GM23338 (cell line): ENCODE results near the gene SUMF1. TPM values are rescaled to one million over a fixed set of nuclear protein-coding genes. Genes with fewer than 3 reads are reported as not detected.
A peak's percentile ranks its signal among the peaks of the same experiment; 100 is the strongest.

ENCODE experiments used
- ATAC-seq: fragments of 200-7000 bp; cut with Tn5 transposase; 3 replicates; pipeline ENCODE4 v1.9.1; 2020
- DNase-seq: peaks from one replicate; pipeline ENCODE4 v3.0.0-alpha.2; 2015; ENCODE audit warnings: low spot score
- H2AFZ ChIP-seq: fragments of 200-600 bp; sonication (generic); 2 replicates; pipeline ENCODE4 v1.8.0; 2016; ENCODE audit warnings: antibody characterized with exemption, mild to moderate bottlenecking, moderate library complexity
- H3F3A ChIP-seq: fragments of 200-600 bp; sonication (generic); replicated peaks from 2 replicates; pipeline ENCODE4 v1.8.0; 2017; ENCODE audit warnings: antibody characterized with exemption, mixed run types, low read depth
- H3K27ac ChIP-seq: fragments of 200-600 bp; sonication (generic); 2 replicates; pipeline ENCODE4 v1.6.1; 2016; ENCODE audit warnings: low read depth
- H3K27me3 ChIP-seq: fragments of 200-600 bp; sonication (generic); 2 replicates; pipeline ENCODE4 v1.8.0; 2016; ENCODE audit warnings: mild to moderate bottlenecking, mixed run types, moderate library complexity; ENCODE audit not compliant: insufficient read depth
- H3K36me3 ChIP-seq: fragments of 200-600 bp; sonication (generic); 2 replicates; pipeline ENCODE4 v1.8.0; 2016; ENCODE audit warnings: mild to moderate bottlenecking; ENCODE audit not compliant: insufficient read depth
- H3K4me1 ChIP-seq: fragments of 200-600 bp; sonication (generic); 2 replicates; pipeline ENCODE4 v1.8.0; 2016; ENCODE audit warnings: mild to moderate bottlenecking, moderate library complexity; ENCODE audit not compliant: insufficient read depth
- H3K4me2 ChIP-seq: fragments of 200-600 bp; sonication (generic); 2 replicates; pipeline ENCODE4 v1.7.1; 2017; ENCODE audit warnings: mixed run types
- H3K4me3 ChIP-seq: fragments of 200-600 bp; sonication (generic); 2 replicates; pipeline ENCODE4 v1.6.1; 2016; ENCODE audit warnings: mixed run types
- H3K79me2 ChIP-seq: fragments of 200-600 bp; sonication (generic); replicated peaks from 2 replicates; pipeline ENCODE4 v1.8.0; 2017; ENCODE audit warnings: mild to moderate bottlenecking; ENCODE audit not compliant: insufficient read depth
- H3K9me2 ChIP-seq: fragments of 200-600 bp; sonication (generic); 2 replicates; pipeline ENCODE4 v1.8.0; 2017; ENCODE audit not compliant: insufficient read depth
- H4K20me1 ChIP-seq: fragments of 200-600 bp; sonication (generic); replicated peaks from 2 replicates; pipeline ENCODE4 v1.8.0; 2017; ENCODE audit warnings: mild to moderate bottlenecking; ENCODE audit not compliant: insufficient read depth
- H3K27ac Mint-ChIP-seq: 2 replicates; pipeline ENCODE4 v1.8.0; 2020; ENCODE audit warnings: inconsistent platforms, mild to moderate bottlenecking, moderate library complexity, mixed read lengths
- H3K27me3 Mint-ChIP-seq: 3 replicates; pipeline ENCODE4 v1.8.0; 2022; ENCODE audit warnings: low read depth, mild to moderate bottlenecking, moderate library complexity, mixed read lengths, inconsistent platforms; ENCODE audit not compliant: insufficient read depth, poor library complexity
- H3K36me3 Mint-ChIP-seq: 3 replicates; pipeline ENCODE4 v1.8.0; 2021; ENCODE audit warnings: low read depth, mild to moderate bottlenecking, inconsistent platforms, moderate library complexity, mixed read lengths
- H3K4me1 Mint-ChIP-seq: 3 replicates; pipeline ENCODE4 v1.8.0; 2020; ENCODE audit warnings: mild to moderate bottlenecking, inconsistent platforms, mixed read lengths
- H3K4me3 Mint-ChIP-seq: 3 replicates; pipeline ENCODE4 v1.8.0; 2021; ENCODE audit warnings: moderate library complexity, mild to moderate bottlenecking, inconsistent platforms, mixed read lengths
- H3K9me3 Mint-ChIP-seq: 3 replicates; pipeline ENCODE4 v1.8.0; 2020; ENCODE audit warnings: moderate library complexity, mild to moderate bottlenecking, inconsistent platforms, mixed read lengths
- CREB1 ChIP-seq: fragments of 250-450 bp; sonication (Bioruptor Pico); IDR thresholded peaks from 2 replicates; pipeline ENCODE4 v1.5.0; 2020; ENCODE audit warnings: low read depth, mild to moderate bottlenecking, moderate library complexity
- EZH2 ChIP-seq: fragments of 200-600 bp; sonication (generic); IDR thresholded peaks from one replicate; pipeline ENCODE4 v1.8.0; 2017; ENCODE audit warnings: antibody characterized with exemption, mild to moderate bottlenecking, low read depth; ENCODE audit not compliant: unreplicated experiment
- EZH2phosphoT487 ChIP-seq: fragments of 200-600 bp; sonication (generic); IDR thresholded peaks from one replicate; pipeline ENCODE4 v1.8.1; 2018; ENCODE audit warnings: antibody characterized with exemption; ENCODE audit not compliant: unreplicated experiment
- JUNB ChIP-seq: IDR thresholded peaks from one replicate; pipeline ENCODE4 v1.6.1; 2016; ENCODE audit warnings: antibody characterized with exemption; ENCODE audit not compliant: unreplicated experiment
- NANOG ChIP-seq: IDR thresholded peaks from 2 replicates; pipeline ENCODE4 v1.6.1; 2016; ENCODE audit warnings: antibody characterized with exemption, borderline replicate concordance
- POLR2AphosphoS5 ChIP-seq: IDR thresholded peaks from 2 replicates; pipeline ENCODE4 v1.6.1; 2016; ENCODE audit warnings: antibody characterized with exemption, low read depth
- STAT1 ChIP-seq: IDR thresholded peaks from one replicate; pipeline ENCODE4 v1.6.1; 2016; ENCODE audit warnings: antibody characterized with exemption; ENCODE audit not compliant: unreplicated experiment
- ZNF114 ChIP-seq: fragments of 250-450 bp; sonication (Bioruptor Pico); IDR thresholded peaks from 2 replicates; pipeline ENCODE4 v1.5.0; 2020; ENCODE audit warnings: mild to moderate bottlenecking, moderate library complexity
- ZNF331 ChIP-seq: fragments of 250-450 bp; sonication (Bioruptor Pico); IDR thresholded peaks from 2 replicates; pipeline ENCODE4 v1.5.0; 2020; ENCODE audit warnings: low read depth, mild to moderate bottlenecking, moderate library complexity
- polyA plus RNA-seq: library from polyadenylated mRNA; unstranded; fragments of >200 nt; fragmentation: Nextera tagmentation; extraction: Ambion mirVana; gene quantifications from 2 replicates; pipeline ENCODE4 v1.2.1, GENCODE V29; 2016
- total RNA-seq: library from RNA; depleted of rRNA; stranded (reverse); fragments of >200 nt; shearing (Covaris generic); gene quantifications from 2 replicates; pipeline ENCODE4 v1.2.3, GENCODE V29; 2014
- TF ChIP-seq, protein P1 (sequence below), 2 experiments: fragments of 200-600 bp in 1 of 2; sonication (generic) in 1 of 2; conservative IDR thresholded peaks; 2 replicates each; pipeline versions ENCODE4 v1.5.1 to v1.6.1; 2016 to 2017; ENCODE audit warnings: antibody characterized with exemption in 2 of 2, low read depth in 2 of 2, mild to moderate bottlenecking in 2 of 2, moderate library complexity in 1 of 2
- TF ChIP-seq, protein P2 (sequence below): IDR thresholded peaks from one replicate; pipeline ENCODE4 v1.6.1; 2018; ENCODE audit warnings: antibody characterized with exemption; ENCODE audit not compliant: unreplicated experiment
- TF ChIP-seq, protein P3 (sequence below): fragments of 250-450 bp; sonication (Bioruptor Pico); IDR thresholded peaks from 2 replicates; pipeline ENCODE4 v1.5.0; 2020; ENCODE audit warnings: mild to moderate bottlenecking, moderate library complexity
- TF ChIP-seq, protein P4 (sequence below): IDR thresholded peaks from 2 replicates; pipeline ENCODE4 v1.6.1; 2016; ENCODE audit warnings: antibody characterized with exemption

The SUMF1 gene
- total and polyA plus RNA-seq, 2 experiments from 2014 or later: 6.9 to 20.3 TPM

DNA sequence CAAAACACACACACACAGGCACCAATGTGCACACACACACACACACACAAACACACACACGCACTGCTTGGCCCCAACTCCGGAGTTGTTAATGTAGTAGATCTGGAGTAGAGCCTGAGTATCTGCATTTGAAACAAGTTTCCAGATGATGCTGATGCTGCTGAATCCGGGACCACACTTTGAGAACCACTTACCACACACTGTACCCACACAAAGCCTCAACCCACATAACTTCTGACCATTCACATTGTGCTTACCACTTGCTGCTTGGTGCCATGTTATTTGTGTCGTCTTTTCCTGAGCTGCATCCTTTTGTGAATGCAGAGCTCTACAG lies 127.0 kb downstream of the SUMF1 start:
- Mint-ChIP-seq H3K36me3 (no peaks in the 10 kb centered on the region), H3K27me3 (peaks cover 3% of the 10 kb centered on the region), H3K27ac (peak overlapping the region; percentile 12), H3K4me1 (peaks cover 34% of the 10 kb centered on the region), H3K4me3 (no peak overlapping the region), H3K9me3 (no peaks in the 10 kb centered on the region; the same call in 2 of the 3 replicates)
- Histone ChIP-seq H3F3A (no peaks in the 10 kb centered on the region), H3K79me2 (no peaks in the 10 kb centered on the region), H3K36me3 (no peaks in the 10 kb centered on the region), H2AFZ (no peak overlapping the region), H3K27me3 (no peaks in the 10 kb centered on the region), H3K4me3 (no peak overlapping the region), H3K4me1 (peaks cover 2% of the 10 kb centered on the region; the same call in 1 of the 2 replicates), H4K20me1 (no peaks in the 10 kb centered on the region), H3K27ac (no peak overlapping the region), H3K4me2 (no peak overlapping the region), H3K9me2 (no peaks in the 10 kb centered on the region)
- ATAC-seq: no peak
- no peak for DNase-seq
- TF ChIP-seq, protein P1, sequence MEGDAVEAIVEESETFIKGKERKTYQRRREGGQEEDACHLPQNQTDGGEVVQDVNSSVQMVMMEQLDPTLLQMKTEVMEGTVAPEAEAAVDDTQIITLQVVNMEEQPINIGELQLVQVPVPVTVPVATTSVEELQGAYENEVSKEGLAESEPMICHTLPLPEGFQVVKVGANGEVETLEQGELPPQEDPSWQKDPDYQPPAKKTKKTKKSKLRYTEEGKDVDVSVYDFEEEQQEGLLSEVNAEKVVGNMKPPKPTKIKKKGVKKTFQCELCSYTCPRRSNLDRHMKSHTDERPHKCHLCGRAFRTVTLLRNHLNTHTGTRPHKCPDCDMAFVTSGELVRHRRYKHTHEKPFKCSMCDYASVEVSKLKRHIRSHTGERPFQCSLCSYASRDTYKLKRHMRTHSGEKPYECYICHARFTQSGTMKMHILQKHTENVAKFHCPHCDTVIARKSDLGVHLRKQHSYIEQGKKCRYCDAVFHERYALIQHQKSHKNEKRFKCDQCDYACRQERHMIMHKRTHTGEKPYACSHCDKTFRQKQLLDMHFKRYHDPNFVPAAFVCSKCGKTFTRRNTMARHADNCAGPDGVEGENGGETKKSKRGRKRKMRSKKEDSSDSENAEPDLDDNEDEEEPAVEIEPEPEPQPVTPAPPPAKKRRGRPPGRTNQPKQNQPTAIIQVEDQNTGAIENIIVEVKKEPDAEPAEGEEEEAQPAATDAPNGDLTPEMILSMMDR (conservative IDR thresholded peaks at IDR 0.05; ENCODE audit: low read depth in 2 of 2): no peak
- TF ChIP-seq STAT1 (no peak), ZNF114 (CRISPR knock-in tag) (no peak), NANOG (no peak), EZH2phosphoT487 (no peak), JUNB (no peak), ZNF331 (CRISPR knock-in tag) (no peak), CREB1 (CRISPR knock-in tag) (no peak), POLR2AphosphoS5 (no peak), EZH2 (no peak)
- TF ChIP-seq, protein P2, sequence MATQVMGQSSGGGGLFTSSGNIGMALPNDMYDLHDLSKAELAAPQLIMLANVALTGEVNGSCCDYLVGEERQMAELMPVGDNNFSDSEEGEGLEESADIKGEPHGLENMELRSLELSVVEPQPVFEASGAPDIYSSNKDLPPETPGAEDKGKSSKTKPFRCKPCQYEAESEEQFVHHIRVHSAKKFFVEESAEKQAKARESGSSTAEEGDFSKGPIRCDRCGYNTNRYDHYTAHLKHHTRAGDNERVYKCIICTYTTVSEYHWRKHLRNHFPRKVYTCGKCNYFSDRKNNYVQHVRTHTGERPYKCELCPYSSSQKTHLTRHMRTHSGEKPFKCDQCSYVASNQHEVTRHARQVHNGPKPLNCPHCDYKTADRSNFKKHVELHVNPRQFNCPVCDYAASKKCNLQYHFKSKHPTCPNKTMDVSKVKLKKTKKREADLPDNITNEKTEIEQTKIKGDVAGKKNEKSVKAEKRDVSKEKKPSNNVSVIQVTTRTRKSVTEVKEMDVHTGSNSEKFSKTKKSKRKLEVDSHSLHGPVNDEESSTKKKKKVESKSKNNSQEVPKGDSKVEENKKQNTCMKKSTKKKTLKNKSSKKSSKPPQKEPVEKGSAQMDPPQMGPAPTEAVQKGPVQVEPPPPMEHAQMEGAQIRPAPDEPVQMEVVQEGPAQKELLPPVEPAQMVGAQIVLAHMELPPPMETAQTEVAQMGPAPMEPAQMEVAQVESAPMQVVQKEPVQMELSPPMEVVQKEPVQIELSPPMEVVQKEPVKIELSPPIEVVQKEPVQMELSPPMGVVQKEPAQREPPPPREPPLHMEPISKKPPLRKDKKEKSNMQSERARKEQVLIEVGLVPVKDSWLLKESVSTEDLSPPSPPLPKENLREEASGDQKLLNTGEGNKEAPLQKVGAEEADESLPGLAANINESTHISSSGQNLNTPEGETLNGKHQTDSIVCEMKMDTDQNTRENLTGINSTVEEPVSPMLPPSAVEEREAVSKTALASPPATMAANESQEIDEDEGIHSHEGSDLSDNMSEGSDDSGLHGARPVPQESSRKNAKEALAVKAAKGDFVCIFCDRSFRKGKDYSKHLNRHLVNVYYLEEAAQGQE: no peak
- TF ChIP-seq, protein P3, sequence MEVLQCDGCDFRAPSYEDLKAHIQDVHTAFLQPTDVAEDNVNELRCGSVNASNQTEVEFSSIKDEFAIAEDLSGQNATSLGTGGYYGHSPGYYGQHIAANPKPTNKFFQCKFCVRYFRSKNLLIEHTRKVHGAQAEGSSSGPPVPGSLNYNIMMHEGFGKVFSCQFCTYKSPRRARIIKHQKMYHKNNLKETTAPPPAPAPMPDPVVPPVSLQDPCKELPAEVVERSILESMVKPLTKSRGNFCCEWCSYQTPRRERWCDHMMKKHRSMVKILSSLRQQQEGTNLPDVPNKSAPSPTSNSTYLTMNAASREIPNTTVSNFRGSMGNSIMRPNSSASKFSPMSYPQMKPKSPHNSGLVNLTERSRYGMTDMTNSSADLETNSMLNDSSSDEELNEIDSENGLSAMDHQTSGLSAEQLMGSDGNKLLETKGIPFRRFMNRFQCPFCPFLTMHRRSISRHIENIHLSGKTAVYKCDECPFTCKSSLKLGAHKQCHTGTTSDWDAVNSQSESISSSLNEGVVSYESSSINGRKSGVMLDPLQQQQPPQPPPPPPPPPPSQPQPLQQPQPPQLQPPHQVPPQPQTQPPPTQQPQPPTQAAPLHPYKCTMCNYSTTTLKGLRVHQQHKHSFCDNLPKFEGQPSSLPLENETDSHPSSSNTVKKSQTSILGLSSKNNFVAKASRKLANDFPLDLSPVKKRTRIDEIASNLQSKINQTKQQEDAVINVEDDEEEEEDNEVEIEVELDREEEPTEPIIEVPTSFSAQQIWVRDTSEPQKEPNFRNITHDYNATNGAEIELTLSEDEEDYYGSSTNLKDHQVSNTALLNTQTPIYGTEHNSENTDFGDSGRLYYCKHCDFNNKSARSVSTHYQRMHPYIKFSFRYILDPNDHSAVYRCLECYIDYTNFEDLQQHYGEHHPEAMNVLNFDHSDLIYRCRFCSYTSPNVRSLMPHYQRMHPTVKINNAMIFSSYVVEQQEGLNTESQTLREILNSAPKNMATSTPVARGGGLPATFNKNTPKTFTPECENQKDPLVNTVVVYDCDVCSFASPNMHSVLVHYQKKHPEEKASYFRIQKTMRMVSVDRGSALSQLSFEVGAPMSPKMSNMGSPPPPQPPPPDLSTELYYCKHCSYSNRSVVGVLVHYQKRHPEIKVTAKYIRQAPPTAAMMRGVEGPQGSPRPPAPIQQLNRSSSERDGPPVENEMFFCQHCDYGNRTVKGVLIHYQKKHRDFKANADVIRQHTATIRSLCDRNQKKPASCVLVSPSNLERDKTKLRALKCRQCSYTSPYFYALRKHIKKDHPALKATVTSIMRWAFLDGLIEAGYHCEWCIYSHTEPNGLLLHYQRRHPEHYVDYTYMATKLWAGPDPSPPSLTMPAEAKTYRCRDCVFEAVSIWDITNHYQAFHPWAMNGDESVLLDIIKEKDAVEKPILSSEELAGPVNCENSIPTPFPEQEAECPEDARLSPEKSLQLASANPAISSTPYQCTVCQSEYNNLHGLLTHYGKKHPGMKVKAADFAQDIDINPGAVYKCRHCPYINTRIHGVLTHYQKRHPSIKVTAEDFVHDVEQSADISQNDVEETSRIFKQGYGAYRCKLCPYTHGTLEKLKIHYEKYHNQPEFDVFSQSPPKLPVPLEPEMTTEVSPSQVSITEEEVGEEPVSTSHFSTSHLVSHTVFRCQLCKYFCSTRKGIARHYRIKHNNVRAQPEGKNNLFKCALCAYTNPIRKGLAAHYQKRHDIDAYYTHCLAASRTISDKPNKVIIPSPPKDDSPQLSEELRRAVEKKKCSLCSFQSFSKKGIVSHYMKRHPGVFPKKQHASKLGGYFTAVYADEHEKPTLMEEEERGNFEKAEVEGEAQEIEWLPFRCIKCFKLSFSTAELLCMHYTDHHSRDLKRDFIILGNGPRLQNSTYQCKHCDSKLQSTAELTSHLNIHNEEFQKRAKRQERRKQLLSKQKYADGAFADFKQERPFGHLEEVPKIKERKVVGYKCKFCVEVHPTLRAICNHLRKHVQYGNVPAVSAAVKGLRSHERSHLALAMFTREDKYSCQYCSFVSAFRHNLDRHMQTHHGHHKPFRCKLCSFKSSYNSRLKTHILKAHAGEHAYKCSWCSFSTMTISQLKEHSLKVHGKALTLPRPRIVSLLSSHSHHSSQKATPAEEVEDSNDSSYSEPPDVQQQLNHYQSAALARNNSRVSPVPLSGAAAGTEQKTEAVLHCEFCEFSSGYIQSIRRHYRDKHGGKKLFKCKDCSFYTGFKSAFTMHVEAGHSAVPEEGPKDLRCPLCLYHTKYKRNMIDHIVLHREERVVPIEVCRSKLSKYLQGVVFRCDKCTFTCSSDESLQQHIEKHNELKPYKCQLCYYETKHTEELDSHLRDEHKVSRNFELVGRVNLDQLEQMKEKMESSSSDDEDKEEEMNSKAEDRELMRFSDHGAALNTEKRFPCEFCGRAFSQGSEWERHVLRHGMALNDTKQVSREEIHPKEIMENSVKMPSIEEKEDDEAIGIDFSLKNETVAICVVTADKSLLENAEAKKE: no peak
- TF ChIP-seq, protein P4, sequence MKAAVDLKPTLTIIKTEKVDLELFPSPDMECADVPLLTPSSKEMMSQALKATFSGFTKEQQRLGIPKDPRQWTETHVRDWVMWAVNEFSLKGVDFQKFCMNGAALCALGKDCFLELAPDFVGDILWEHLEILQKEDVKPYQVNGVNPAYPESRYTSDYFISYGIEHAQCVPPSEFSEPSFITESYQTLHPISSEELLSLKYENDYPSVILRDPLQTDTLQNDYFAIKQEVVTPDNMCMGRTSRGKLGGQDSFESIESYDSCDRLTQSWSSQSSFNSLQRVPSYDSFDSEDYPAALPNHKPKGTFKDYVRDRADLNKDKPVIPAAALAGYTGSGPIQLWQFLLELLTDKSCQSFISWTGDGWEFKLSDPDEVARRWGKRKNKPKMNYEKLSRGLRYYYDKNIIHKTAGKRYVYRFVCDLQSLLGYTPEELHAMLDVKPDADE: no peak
